DOHH2 (cell line): ENCODE results near the gene HASPIN.

Experiments used
- H3F3A ChIP-seq: fragments of 200-600 bp; sonication (generic), shearing (Covaris generic); 2 replicates; pipeline ENCODE4 v1.6.0; 2016; ENCODE audit warnings: antibody characterized with exemption, mild to moderate bottlenecking; ENCODE audit not compliant: control insufficient read depth, insufficient read depth
- H3K27ac ChIP-seq: fragments of 200-600 bp; sonication (generic); 2 replicates; pipeline ENCODE4 v1.5.1; 2014; ENCODE audit warnings: low read depth, mild to moderate bottlenecking, low read length, moderate library complexity
- H3K27me3 ChIP-seq: fragments of 200-600 bp; sonication (generic); 2 replicates; pipeline ENCODE4 v1.6.1; 2014; ENCODE audit warnings: mild to moderate bottlenecking, low read length, mixed read lengths; ENCODE audit not compliant: control insufficient read depth
- H3K36me3 ChIP-seq: fragments of 200-600 bp; sonication (generic); 2 replicates; pipeline ENCODE4 v1.6.1; 2014; ENCODE audit warnings: mild to moderate bottlenecking, low read length, moderate library complexity, mixed read lengths; ENCODE audit not compliant: control insufficient read depth
- H3K4me1 ChIP-seq: fragments of 200-600 bp; sonication (generic); 2 replicates; pipeline ENCODE4 v1.6.1; 2014; ENCODE audit warnings: mild to moderate bottlenecking, low read length, mixed read lengths; ENCODE audit not compliant: control insufficient read depth
- H3K4me2 ChIP-seq: fragments of 200-600 bp; sonication (generic); 2 replicates; pipeline ENCODE4 v1.6.0; 2014; ENCODE audit warnings: mild to moderate bottlenecking, low read length, moderate library complexity
- H3K4me3 ChIP-seq: fragments of 200-600 bp; sonication (generic); 2 replicates; pipeline ENCODE4 v1.5.1; 2014; ENCODE audit warnings: mild to moderate bottlenecking, low read length, mixed read lengths
- H3K79me2 ChIP-seq: fragments of 200-600 bp; sonication (generic); 2 replicates; pipeline ENCODE4 v1.6.1; 2014; ENCODE audit warnings: mild to moderate bottlenecking, low read length, mixed read lengths; ENCODE audit not compliant: control insufficient read depth
- H3K9me2 ChIP-seq: fragments of 200-600 bp; sonication (generic); replicated peaks from 2 replicates; pipeline ENCODE4 v1.6.1; 2014; ENCODE audit warnings: mild to moderate bottlenecking, low read length, mixed read lengths; ENCODE audit not compliant: control insufficient read depth
- H3K9me3 ChIP-seq: fragments of 200-600 bp; sonication (generic); 2 replicates; pipeline ENCODE4 v1.6.1; 2014; ENCODE audit warnings: antibody characterized with exemption, low read length, mixed read lengths; ENCODE audit not compliant: control insufficient read depth, insufficient read depth
- H4K20me1 ChIP-seq: fragments of 200-600 bp; sonication (generic); 2 replicates; pipeline ENCODE4 v1.6.0; 2014; ENCODE audit warnings: low read depth, mild to moderate bottlenecking, antibody characterized with exemption, low read length, moderate library complexity; ENCODE audit not compliant: control insufficient read depth, insufficient read depth
- EZH2phosphoT487 ChIP-seq: fragments of 200-600 bp; sonication (generic); IDR thresholded peaks from 2 replicates; pipeline ENCODE4 v1.6.1; 2017; ENCODE audit warnings: borderline replicate concordance, mild to moderate bottlenecking, antibody characterized with exemption, low read length, moderate library complexity, mixed read lengths
- TF ChIP-seq, protein P1 (sequence below): fragments of 200-600 bp; sonication (generic); IDR thresholded peaks from one replicate; pipeline ENCODE4 v1.5.1; 2014; ENCODE audit warnings: antibody characterized with exemption, mild to moderate bottlenecking, low read depth, low read length; ENCODE audit not compliant: poor library complexity, severe bottlenecking

The HASPIN gene

GRCh38 chr17:3723556-3724377 is at the start of gene HASPIN:
HASPIN (plus strand) TSS chr17:3723903; CDS start chr17:3723936, 33 bp downstream.
- Histone ChIP-seq H3K4me1 (peaks cover 63% of the 10 kb centered on the region), H3K79me2 (peaks cover 83% of the 10 kb centered on the region), H3K9me3 (no peaks in the 10 kb centered on the region), H3K27me3 (no peaks in the 10 kb centered on the region), H3K27ac (peak within 1 kb of the TSS; percentile 54), H3K9me2 (no peaks in the 10 kb centered on the region), H4K20me1 (peaks cover 26% of the 10 kb centered on the region), H3K4me2 (peak within 1 kb of the TSS; percentile 93), H3F3A (0 out of 2 replicates have a peak, but pooled peaks cover 2% of the 10 kb centered on the region), H3K36me3 (peaks cover 74% of the 10 kb centered on the region), H3K4me3 (peak within 1 kb of the TSS; percentile 80)
- no peak for TF ChIP-seq EZH2phosphoT487
- TF ChIP-seq, protein P1, sequence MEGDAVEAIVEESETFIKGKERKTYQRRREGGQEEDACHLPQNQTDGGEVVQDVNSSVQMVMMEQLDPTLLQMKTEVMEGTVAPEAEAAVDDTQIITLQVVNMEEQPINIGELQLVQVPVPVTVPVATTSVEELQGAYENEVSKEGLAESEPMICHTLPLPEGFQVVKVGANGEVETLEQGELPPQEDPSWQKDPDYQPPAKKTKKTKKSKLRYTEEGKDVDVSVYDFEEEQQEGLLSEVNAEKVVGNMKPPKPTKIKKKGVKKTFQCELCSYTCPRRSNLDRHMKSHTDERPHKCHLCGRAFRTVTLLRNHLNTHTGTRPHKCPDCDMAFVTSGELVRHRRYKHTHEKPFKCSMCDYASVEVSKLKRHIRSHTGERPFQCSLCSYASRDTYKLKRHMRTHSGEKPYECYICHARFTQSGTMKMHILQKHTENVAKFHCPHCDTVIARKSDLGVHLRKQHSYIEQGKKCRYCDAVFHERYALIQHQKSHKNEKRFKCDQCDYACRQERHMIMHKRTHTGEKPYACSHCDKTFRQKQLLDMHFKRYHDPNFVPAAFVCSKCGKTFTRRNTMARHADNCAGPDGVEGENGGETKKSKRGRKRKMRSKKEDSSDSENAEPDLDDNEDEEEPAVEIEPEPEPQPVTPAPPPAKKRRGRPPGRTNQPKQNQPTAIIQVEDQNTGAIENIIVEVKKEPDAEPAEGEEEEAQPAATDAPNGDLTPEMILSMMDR, result no peak

DNA sequence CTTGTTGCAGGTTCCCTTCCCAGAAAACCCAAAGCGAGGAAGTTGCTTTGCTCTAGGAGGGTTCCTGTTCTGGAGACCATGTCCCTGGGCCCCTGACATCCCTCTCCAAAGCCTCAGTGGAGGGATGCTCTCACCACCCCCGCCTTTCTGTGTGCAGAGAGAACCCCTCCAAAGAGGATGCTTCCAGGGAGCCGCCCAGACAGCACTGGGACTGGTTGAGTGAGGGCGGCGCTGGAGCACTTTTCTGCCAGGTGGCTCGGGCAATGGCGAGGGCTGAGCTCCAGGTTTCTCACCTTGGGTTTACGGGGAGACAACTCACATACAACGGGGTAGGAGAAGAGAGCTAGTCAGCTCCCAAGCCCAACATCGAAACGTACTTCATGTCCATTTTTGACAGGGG is 47.8 kb upstream of the HASPIN start:
- Histone ChIP-seq H3K4me1 (no peaks in the 10 kb centered on the region), H3K27ac (no peak overlapping the region), H4K20me1 (no peaks in the 10 kb centered on the region), H3K79me2 (peaks cover 15% of the 10 kb centered on the region), H3K4me3 (no peak overlapping the region), H3F3A (peaks cover 16% of the 10 kb centered on the region), H3K9me3 (no peaks in the 10 kb centered on the region), H3K36me3 (peaks cover 54% of the 10 kb centered on the region), H3K4me2 (no peak overlapping the region), H3K9me2 (no peaks in the 10 kb centered on the region), H3K27me3 (no peaks in the 10 kb centered on the region)
- no peak for TF ChIP-seq EZH2phosphoT487

- Histone ChIP-seq H4K20me1 (no peaks in the 10 kb centered on the region; the same call in 1 of the 2 replicates), H3K27ac (no peak overlapping the region), H3K4me3 (no peak overlapping the region), H3K9me2 (no peaks in the 10 kb centered on the region), H3K27me3 (no peaks in the 10 kb centered on the region), H3K36me3 (peaks cover 57% of the 10 kb centered on the region), H3K9me3 (no peaks in the 10 kb centered on the region), H3K79me2 (peaks cover 7% of the 10 kb centered on the region), H3F3A (no peaks in the 10 kb centered on the region), H3K4me2 (no peak overlapping the region), H3K4me1 (peaks cover 6% of the 10 kb centered on the region)
- TF ChIP-seq, protein P1, result no peak
- TF ChIP-seq EZH2phosphoT487, result no peak
These were observed 45.4 kb upstream of the HASPIN start for GRCh38 chr17:3678095-3678820.
